Measurements from ENCODE around the gene COX5B. TPM values are rescaled to one million over a fixed set of nuclear protein-coding genes. Genes with fewer than 3 reads are reported as not detected.

The COX5B gene
- total RNA-seq, 1 donor from 2014 or later: 1,345 TPM

GRCh38 chr2:97697252-97698235 lies 51.7 kb downstream of the COX5B start:
- DNase-seq (ENCODE audit: missing footprints): peak; percentile 96

More at GRCh38 chr2:97697252-97698235, 51.7 kb downstream of the COX5B start:
- intact Hi-C loops (cut with DNase I): loop anchor here (1.0 kb wide), 2 partner anchors 33 to 106 kb away; partner anchors contain the start of gene ACTR1B
- peak; percentile 91 for ATAC-seq

Other genes starting within 250 kb of the COX5B start
- 3.6 TPM for gene ANKRD36B, start 56.2 kb upstream of the COX5B start, total RNA-seq
- 60.3 TPM for gene ACTR1B, start 18.0 kb downstream of the COX5B start, total RNA-seq
- 1.1 TPM for gene C2orf92, start 23.7 kb downstream of the COX5B start, total RNA-seq
- 1.6 TPM for gene ZAP70, start 67.5 kb downstream of the COX5B start, total RNA-seq

Measured in Right ventricle myocardium inferior (tissue), 1 donor.